ENCODE measurements around the gene PTPN3. TPM values are rescaled to one million over a fixed set of nuclear protein-coding genes. Genes with fewer than 3 reads are reported as not detected.

Gene PTPN3
- total and polyA plus RNA-seq, 9 of the 15 experiments (the other 6 are each of a cell fraction or from before 2014, with no cell fraction given) = 0.02 TPM; not detected in 8

GRCh38 chr9:109506097-109506712, 8.1 kb upstream of the PTPN3 start:
- TF ChIP-seq FUS (optimal IDR thresholded peaks at IDR 0.05; ENCODE audit: low read depth, low read length) = no peak
- TF ChIP-seq ETV1 (tag; conservative IDR thresholded peaks at IDR 0.05; ENCODE audit: low read depth) = no peak
- no peak for TF ChIP-seq GMEB1 (CRISPR knock-in tag; IDR thresholded peaks at IDR 0.05)
- TF ChIP-seq NFIC (IDR thresholded peaks at IDR 0.05) = no peak
- no peak overlapping the region for H3K27ac ChIP-seq (ENCODE audit: extremely low read depth, low read depth, low read length)
- no peaks in the 10 kb centered on the region for H3K4me1 ChIP-seq (replicated peaks in 1 of 2; ENCODE audit: control insufficient read depth in 2 of 2, insufficient read depth in 2 of 2, low read length in 2 of 2)
- 0% methylated on average over 2 of the region's 3 CpGs for WGBS (ENCODE audit: insufficient coverage, low coverage, missing lambda C conversion rate)
- ChIA-PET CTCF (ENCODE audit: low intra/inter-chr PET ratio) (no interaction called here), POLR2A (no interaction called here)
- no peak overlapping the region for H3K9ac ChIP-seq (ENCODE audit: insufficient read depth in 1 of 2, low read depth in 2 of 2, low read length in 2 of 2)
- no peaks in the 10 kb centered on the region for H4K20me1 ChIP-seq (replicated peaks; ENCODE audit: control insufficient read depth, insufficient read depth, low read length)
- H3K36me3 ChIP-seq (ENCODE audit: control insufficient read depth, insufficient read depth, low read length) = no peaks in the 10 kb centered on the region
- in situ Hi-C loops (cut with MboI) = no loop called here
- no peak overlapping the region for H3K4me3 ChIP-seq
- H2AFZ ChIP-seq (ENCODE audit: low read depth, low read length) = no peak overlapping the region
- intact Hi-C loops (cut with micrococcal nuclease) = no loop called here
- H3K4me2 ChIP-seq (ENCODE audit: insufficient read depth, low read length) = no peak overlapping the region
- ATAC-seq = no peak
- no peaks in the 10 kb centered on the region for H3K9me1 ChIP-seq (ENCODE audit: control insufficient read depth, insufficient read depth, low read length)
- H3K79me2 ChIP-seq (ENCODE audit: control insufficient read depth, insufficient read depth, low read length) = no peaks in the 10 kb centered on the region
- peaks cover 0 to 5% of the 10 kb centered on the region in 2 experiments; a peak in 3 of 5 replicates for H3K27me3 ChIP-seq (ENCODE audit: control insufficient read depth in 2 of 2, insufficient read depth in 2 of 2, low read length in 2 of 2)
- H3K9me3 ChIP-seq (replicated peaks; ENCODE audit: control insufficient read depth, insufficient read depth, low read depth, low read length) = no peaks in the 10 kb centered on the region
- no peak for DNase-seq (ENCODE audit: extremely low read depth in 1 of 4, low spot score in 3 of 4)
- no TSS peak for BruUV-seq (replicated peaks)
- FAIRE-seq = no peak
